Neural crest cell (in vitro differentiated cells): ENCODE measurements around the gene NCBP2. TPM values are rescaled to one million over a fixed set of nuclear protein-coding genes. Genes with fewer than 3 reads are reported as not detected.
A peak's percentile ranks its signal among the peaks of the same experiment; 100 is the strongest.

Experiments
- DNase-seq: peaks from one replicate; pipeline ENCODE4 v3.0.0; 2021; ENCODE audit warnings: low read depth, mixed read lengths, low spot score
- H3K27ac Mint-ChIP-seq: one replicate; pipeline ENCODE4 v1.8.0; 2021; ENCODE audit warnings: mild to moderate bottlenecking, mixed read lengths; ENCODE audit not compliant: unreplicated experiment
- H3K27me3 Mint-ChIP-seq: 2 replicates; pipeline ENCODE4 v1.8.0; 2021; ENCODE audit warnings: low read depth, mild to moderate bottlenecking, mixed read lengths
- H3K36me3 Mint-ChIP-seq: 2 replicates; pipeline ENCODE4 v1.8.0; 2021; ENCODE audit warnings: low read depth, mild to moderate bottlenecking, mixed read lengths
- H3K4me1 Mint-ChIP-seq: 2 replicates; pipeline ENCODE4 v1.8.0; 2021; ENCODE audit warnings: mixed read lengths
- H3K4me3 Mint-ChIP-seq: one replicate; pipeline ENCODE4 v1.8.0; 2021; ENCODE audit warnings: mild to moderate bottlenecking, mixed read lengths
- H3K9me3 Mint-ChIP-seq: 2 replicates; pipeline ENCODE4 v1.8.0; 2021; ENCODE audit warnings: mixed read lengths
- CTCF ChIP-seq: fragments of 200-600 bp; sonication (generic); conservative IDR thresholded peaks from 2 replicates; pipeline ENCODE4 v1.5.0; 2021; ENCODE audit warnings: antibody characterized with exemption, mild to moderate bottlenecking
- total RNA-seq: library from RNA; stranded (reverse); gene quantifications from 2 replicates; pipeline ENCODE4 v1.2.1, GENCODE V29; 2021

NCBP2 gene
- total RNA-seq, 1 donor from 2014 or later: 117 TPM

- H3K27ac Mint-ChIP-seq: no peak overlapping the region
- H3K27me3 Mint-ChIP-seq: no peaks in the 10 kb centered on the region
- peaks cover 18% of the 10 kb centered on the region for H3K36me3 Mint-ChIP-seq
- H3K9me3 Mint-ChIP-seq: no peaks in the 10 kb centered on the region
- H3K4me1 Mint-ChIP-seq: no peaks in the 10 kb centered on the region
- no peak for TF ChIP-seq CTCF
- DNase-seq: no peak
- no peak overlapping the region for H3K4me3 Mint-ChIP-seq
Measured at GRCh38 chr3:196901768-196902167, 40.6 kb downstream of the NCBP2 start.

GRCh38 chr3:196896229-196896628 is 46.1 kb downstream of the NCBP2 start:
- Mint-ChIP-seq H3K27ac (peak overlapping the region; percentile 12), H3K36me3 (peaks cover 2% of the 10 kb centered on the region), H3K4me1 (no peaks in the 10 kb centered on the region), H3K27me3 (no peaks in the 10 kb centered on the region), H3K4me3 (no peak overlapping the region), H3K9me3 (no peaks in the 10 kb centered on the region)
- DNase-seq: no peak
- no peak for TF ChIP-seq CTCF

- no peaks in the 10 kb centered on the region for H3K4me1 Mint-ChIP-seq
- H3K27me3 Mint-ChIP-seq: no peaks in the 10 kb centered on the region
- no peaks in the 10 kb centered on the region for H3K9me3 Mint-ChIP-seq
- DNase-seq: no peak
- H3K27ac Mint-ChIP-seq: no peak overlapping the region
- TF ChIP-seq CTCF: no peak
- no peak overlapping the region for H3K4me3 Mint-ChIP-seq
- peaks cover 2% of the 10 kb centered on the region for H3K36me3 Mint-ChIP-seq
Measured at GRCh38 chr3:196894557-196895295, 47.6 kb downstream of the NCBP2 start.

GRCh38 chr3:196889844-196890708 is 52.3 kb downstream of the NCBP2 start:
- DNase-seq: no peak
- peak overlapping the region; percentile 61 for H3K27ac Mint-ChIP-seq
- H3K27me3 Mint-ChIP-seq: no peaks in the 10 kb centered on the region
- TF ChIP-seq CTCF: no peak
- H3K4me3 Mint-ChIP-seq: no peak overlapping the region
- H3K9me3 Mint-ChIP-seq: no peaks in the 10 kb centered on the region
- no peaks in the 10 kb centered on the region for H3K4me1 Mint-ChIP-seq
- H3K36me3 Mint-ChIP-seq: no peaks in the 10 kb centered on the region

GRCh38 chr3:196886144-196886543 is 56.2 kb downstream of the NCBP2 start:
- Mint-ChIP-seq H3K36me3 (no peaks in the 10 kb centered on the region), H3K4me3 (no peak overlapping the region), H3K27ac (no peak overlapping the region), H3K4me1 (no peaks in the 10 kb centered on the region), H3K9me3 (no peaks in the 10 kb centered on the region), H3K27me3 (no peaks in the 10 kb centered on the region)
- DNase-seq: no peak
- no peak for TF ChIP-seq CTCF

Other genes with a start within 250 kb of the NCBP2 start
- gene CEP19, start 230.3 kb downstream of the NCBP2 start, total RNA-seq: 5.8 and 6.3 TPM in 2 replicates
- gene PIGX, start 230.2 kb downstream of the NCBP2 start, total RNA-seq: 36.2 and 37.8 TPM in 2 replicates
- 92.2 and 96.4 TPM in 2 replicates for gene PAK2, start 202.7 kb downstream of the NCBP2 start, total RNA-seq
- gene SENP5, start 74.6 kb downstream of the NCBP2 start, total RNA-seq: 41.3 and 44.4 TPM in 2 replicates
- gene PIGZ, start 26.3 kb upstream of the NCBP2 start, total RNA-seq: 1.9 TPM in 2 replicates
- gene MELTF, start 87.3 kb upstream of the NCBP2 start, total RNA-seq: 3.9 and 4.1 TPM in 2 replicates